H4 (cell line): ENCODE measurements around the gene HOMER3. TPM values are rescaled to one million over a fixed set of nuclear protein-coding genes. Genes with fewer than 3 reads are reported as not detected.

Source experiments
- DNase-seq: peaks from one replicate; pipeline ENCODE4 v3.0.0-alpha.2; 2015; ENCODE audit warnings: low spot score
- total RNA-seq: library from RNA; depleted of rRNA; stranded (reverse); fragments of >200 nt; shearing (Covaris generic); gene quantifications from 2 replicates; pipeline ENCODE4 v1.2.3, GENCODE V29; 2014; rRNA removed

Gene HOMER3
- total RNA-seq, 1 experiment from 2014 or later, result 32.5 TPM

DNA sequence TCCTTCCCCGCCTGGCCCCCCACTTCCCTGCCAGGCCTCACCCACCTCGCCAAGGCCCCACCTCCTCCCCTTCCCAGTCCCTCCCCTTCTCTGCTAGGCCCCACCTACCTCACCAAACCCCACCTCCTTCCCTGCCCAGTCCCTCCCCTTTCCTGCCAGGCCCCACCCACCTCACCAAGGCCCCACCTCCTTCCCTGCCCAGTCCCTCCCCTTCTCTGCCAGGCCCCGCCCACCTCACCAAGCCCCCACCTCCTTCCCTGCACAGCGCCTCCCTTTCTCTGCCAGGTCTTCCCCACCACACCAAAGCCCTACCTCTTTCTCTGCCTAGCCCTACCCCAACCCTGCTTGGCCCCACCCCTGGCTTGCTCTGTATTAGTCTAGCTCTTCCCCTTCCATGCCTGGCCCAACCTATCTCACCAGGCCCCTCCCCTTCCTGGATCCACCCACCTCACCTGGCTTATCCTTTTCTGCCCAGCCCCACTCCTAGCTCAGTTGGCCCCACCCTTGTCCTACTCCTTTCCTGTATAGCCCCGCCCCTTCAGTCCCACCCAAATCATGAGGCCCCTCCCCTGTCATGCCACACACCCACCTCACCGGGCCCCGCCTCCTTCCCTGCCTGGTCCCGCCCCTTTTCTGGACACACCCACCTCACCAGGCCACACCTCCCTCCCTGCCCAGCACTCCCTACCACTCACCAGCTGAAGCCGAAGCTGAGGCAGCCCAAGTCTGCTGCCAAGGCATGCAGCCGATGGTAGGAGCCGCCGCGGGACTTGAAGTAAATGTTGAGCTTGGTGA is 61.2 kb downstream of the HOMER3 start:
- DNase-seq, result no peak

Other genes with a start within 250 kb of the HOMER3 start
- gene COMP, start 149.9 kb downstream of the HOMER3 start, total RNA-seq, result 0.08 TPM in 1 of 2 replicates, not detected in the other
- gene UPF1, start 109.3 kb downstream of the HOMER3 start, total RNA-seq, result 33.8 and 46.2 TPM in 2 replicates
- 1.0 TPM in 1 of 2 replicates, not detected in the other for gene CERS1, start 45.1 kb downstream of the HOMER3 start, total RNA-seq
- gene COPE, start 21.8 kb downstream of the HOMER3 start, total RNA-seq, result 386 and 421 TPM in 2 replicates
- 68.6 and 70.9 TPM in 2 replicates for gene DDX49, start 21.5 kb downstream of the HOMER3 start, total RNA-seq
- 21.7 and 25.2 TPM in 2 replicates for gene SUGP2, start 92.3 kb upstream of the HOMER3 start, total RNA-seq
- 57.7 and 62.0 TPM in 2 replicates for gene ARMC6, start 92.4 kb upstream of the HOMER3 start, total RNA-seq
- 4.2 and 6.3 TPM in 2 replicates for gene SLC25A42, start 122.8 kb upstream of the HOMER3 start, total RNA-seq
- 21.8 and 26.2 TPM in 2 replicates for gene TMEM161A, start 197.3 kb upstream of the HOMER3 start, total RNA-seq
- gene MEF2B, start 229.0 kb upstream of the HOMER3 start, total RNA-seq, result 0.27 TPM in 1 of 2 replicates, not detected in the other